Measurements from ENCODE around the gene RRP7A. TPM values are rescaled to one million over a fixed set of nuclear protein-coding genes. Genes with fewer than 3 reads are reported as not detected.
A peak's percentile ranks its signal among the peaks of the same experiment; 100 is the strongest.
"Not testable (repeated sequence)": the region's sequence is repeated elsewhere in the genome, so short reads cannot be mapped to it uniquely, and the experiment has no call there.

RRP7A gene
- total RNA-seq: 10 to 100 TPM; 55.9 to 66.9 TPM

DNA sequence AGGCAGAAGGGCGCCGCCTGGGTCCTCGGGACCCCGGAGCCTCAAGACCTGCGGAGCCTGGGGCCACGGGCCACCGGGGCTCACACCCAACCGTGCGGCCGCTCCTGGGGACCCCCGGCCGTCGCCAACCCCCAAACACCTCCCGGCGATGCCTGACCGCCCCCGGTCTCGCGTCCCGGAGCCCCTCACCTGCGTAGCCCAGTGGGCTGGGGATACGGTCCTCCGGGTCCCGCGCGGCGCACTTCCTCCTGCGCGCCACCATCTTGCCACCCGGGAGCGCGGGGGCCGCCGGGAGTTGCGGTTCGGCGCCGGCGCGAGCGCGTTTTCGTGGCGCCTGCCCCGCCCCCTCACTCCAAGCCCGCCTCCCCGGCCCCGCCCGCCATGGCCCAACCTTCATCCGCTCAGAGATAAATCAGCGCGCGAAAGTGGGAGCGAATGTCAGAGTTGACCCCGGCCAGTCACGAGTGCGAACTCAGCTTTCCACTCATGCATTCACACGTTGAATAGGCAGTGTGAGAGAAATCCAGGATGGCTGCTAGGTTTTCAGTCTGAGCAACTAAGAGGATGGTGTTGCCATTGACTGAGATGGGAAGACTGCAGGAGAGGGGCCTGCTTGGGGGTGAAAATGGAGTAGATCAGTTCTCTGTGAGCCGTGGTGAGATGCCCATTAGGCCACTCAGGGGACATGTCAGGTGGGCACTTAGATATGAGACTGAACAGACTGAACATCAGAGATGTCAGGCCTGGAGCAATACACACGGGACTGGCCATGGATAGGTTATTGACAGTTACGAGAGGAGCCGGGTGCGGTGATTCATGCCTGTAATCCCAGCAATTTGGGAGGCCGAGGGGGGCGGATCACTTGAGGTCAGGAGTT, at the start of gene RRP7A:
TSS of gene RRP7A (minus strand) at position 272 of the 877 bp plus-strand sequence. CDS start at position 262, 10 bp downstream.
- Mint-ChIP-seq H3K9me3 (no peaks in the 10 kb centered on the region), H3K36me3 (peaks cover 0 to 9% of the 10 kb centered on the region in 2 donors), H3K27ac (peak within 1 kb of the TSS; percentile 87 to 95)
- DNase-seq (ENCODE audit: low spot score in 2 of 2) (peak; percentile 82 to 86), ATAC-seq (peak; percentile 93 to 95)

DNA sequence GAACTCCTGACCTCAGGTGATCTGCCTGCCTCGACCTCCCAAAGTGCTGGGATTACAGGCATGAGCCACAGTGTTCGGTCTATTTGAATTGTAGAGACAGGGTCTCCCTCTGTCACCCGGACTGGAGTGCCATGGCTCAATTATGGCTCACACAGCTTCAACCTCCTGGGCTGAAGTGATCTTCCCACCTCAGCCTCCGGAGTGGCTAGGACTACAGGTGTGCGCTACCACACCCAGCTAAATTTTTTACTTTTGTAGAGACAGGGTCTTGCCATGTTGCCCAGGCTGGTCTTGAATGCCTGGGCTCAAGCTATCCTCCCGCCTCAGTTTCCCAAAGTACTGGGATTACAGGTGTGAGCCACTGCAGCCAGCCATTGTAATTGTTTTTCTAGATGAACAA, 48.4 kb upstream of the RRP7A start:
- not testable (repeated sequence) for H3K36me3 Mint-ChIP-seq; H3K9me3 Mint-ChIP-seq; ATAC-seq; DNase-seq (ENCODE audit: low spot score in 2 of 2); H3K27ac Mint-ChIP-seq

DNA sequence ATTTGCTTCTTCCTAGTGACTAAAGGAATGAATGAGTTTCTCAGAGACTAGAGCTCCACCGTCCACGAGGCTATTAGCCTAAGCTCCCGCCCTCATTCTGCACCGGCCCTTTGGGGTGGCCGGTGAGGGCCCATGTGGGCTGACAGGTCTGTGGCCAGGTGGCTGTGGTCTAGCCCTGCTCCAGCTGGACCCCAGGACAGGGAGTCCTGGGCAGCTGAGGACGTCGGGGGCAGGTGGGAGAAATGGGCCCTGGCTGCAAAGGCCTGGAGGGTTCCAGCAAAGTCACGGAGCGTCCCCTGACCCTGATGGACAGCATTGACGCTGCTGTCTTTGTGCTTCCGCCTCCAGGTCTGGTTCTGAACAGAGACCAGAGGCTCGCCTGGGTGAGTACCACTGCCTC, 46.4 kb upstream of the RRP7A start:
- no peaks in the 10 kb centered on the region for H3K9me3 Mint-ChIP-seq
- no peak for ATAC-seq
- H3K27ac Mint-ChIP-seq: peak overlapping the region in 1 of 2 donors; percentile 48

DNA sequence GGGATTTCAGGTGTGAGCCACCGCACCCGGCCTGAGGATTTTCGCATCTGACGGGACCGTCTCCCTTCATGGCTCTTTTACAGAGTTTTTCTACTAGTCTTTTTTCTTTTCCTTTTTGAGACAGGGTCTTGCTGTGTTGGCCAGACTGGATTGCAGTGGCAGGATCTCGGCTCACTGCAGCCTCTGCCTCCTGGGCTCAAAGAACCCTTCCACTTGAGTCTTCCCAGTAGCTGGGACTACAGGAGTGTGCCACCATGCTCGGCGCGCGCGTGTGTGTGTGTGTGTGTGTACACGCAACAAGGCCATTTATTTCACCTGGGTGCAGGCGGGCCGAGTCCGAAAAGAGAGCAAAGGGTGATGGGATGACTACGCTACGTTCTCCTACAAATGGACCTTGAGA, 45.1 kb upstream of the RRP7A start:
- no peak for ATAC-seq
- no peaks in the 10 kb centered on the region for H3K9me3 Mint-ChIP-seq
- H3K36me3 Mint-ChIP-seq: no peaks in the 10 kb centered on the region
- no peak for DNase-seq (ENCODE audit: low spot score in 2 of 2)
- H3K27ac Mint-ChIP-seq: no peak overlapping the region

More for the DNA sequence above, 46.4 kb upstream of the RRP7A start:
- DNase-seq (ENCODE audit: low spot score in 2 of 2): no peak
- H3K36me3 Mint-ChIP-seq: no peaks in the 10 kb centered on the region

GRCh38 chr22:42563943-42564342, 44.3 kb upstream of the RRP7A start:
- not testable (repeated sequence) for H3K27ac Mint-ChIP-seq; DNase-seq (ENCODE audit: low spot score in 2 of 2); H3K36me3 Mint-ChIP-seq; ATAC-seq; H3K9me3 Mint-ChIP-seq

GRCh38 chr22:42562684-42563083, 43.1 kb upstream of the RRP7A start:
- no peak overlapping the region for H3K27ac Mint-ChIP-seq
- no peaks in the 10 kb centered on the region for H3K9me3 Mint-ChIP-seq
- H3K36me3 Mint-ChIP-seq: no peaks in the 10 kb centered on the region
- ATAC-seq (no peak), DNase-seq (ENCODE audit: low spot score in 2 of 2) (no peak)

GRCh38 chr22:42562279-42562678, 42.7 kb upstream of the RRP7A start:
- ATAC-seq: no peak
- no peak for DNase-seq (ENCODE audit: low spot score in 2 of 2)
- Mint-ChIP-seq H3K9me3 (no peaks in the 10 kb centered on the region), H3K27ac (peak overlapping the region in 1 of 2 donors; percentile 88), H3K36me3 (no peaks in the 10 kb centered on the region)

GRCh38 chr22:42561856-42562255, 42.3 kb upstream of the RRP7A start:
- DNase-seq (ENCODE audit: low spot score in 2 of 2) (no peak), ATAC-seq (no peak)
- Mint-ChIP-seq H3K9me3 (no peaks in the 10 kb centered on the region), H3K36me3 (no peaks in the 10 kb centered on the region), H3K27ac (no peak overlapping the region)

GRCh38 chr22:42560781-42561180, 41.2 kb upstream of the RRP7A start:
- DNase-seq (ENCODE audit: low spot score in 2 of 2): peak in 1 of 2 donors; percentile 24
- Mint-ChIP-seq H3K27ac (peak overlapping the region; percentile 52 to 68), H3K36me3 (no peaks in the 10 kb centered on the region), H3K9me3 (no peaks in the 10 kb centered on the region)
- peak; percentile 46 to 58 for ATAC-seq

- peak overlapping the region; percentile 52 to 68 for H3K27ac Mint-ChIP-seq
- H3K36me3 Mint-ChIP-seq: no peaks in the 10 kb centered on the region
These were observed 40.8 kb upstream of the RRP7A start for GRCh38 chr22:42560381-42560780.

GRCh38 chr22:42553475-42554361, 34.1 kb upstream of the RRP7A start, which contains the start of gene SERHL2:
TSS of gene SERHL2 (plus strand) at chr22:42553956. CDS start at chr22:42554021, 65 bp downstream.
- Mint-ChIP-seq H3K27ac (peak within 1 kb of the TSS in 1 of 2 donors; percentile 95), H3K36me3 (no peaks in the 10 kb centered on the region), H3K9me3 (no peaks in the 10 kb centered on the region)
- ATAC-seq (peak; percentile 88 to 97), DNase-seq (ENCODE audit: low spot score in 2 of 2) (peak; percentile 68 to 89)

More at GRCh38 chr22:42560381-42560780, 40.8 kb upstream of the RRP7A start:
- no peaks in the 10 kb centered on the region for H3K9me3 Mint-ChIP-seq
- DNase-seq (ENCODE audit: low spot score in 2 of 2) (no peak), ATAC-seq (no peak)

GRCh38 chr22:42552294-42552647, 32.7 kb upstream of the RRP7A start:
- H3K36me3 Mint-ChIP-seq; ATAC-seq; H3K9me3 Mint-ChIP-seq; DNase-seq (ENCODE audit: low spot score in 2 of 2): not testable (repeated sequence)
- H3K27ac Mint-ChIP-seq: peak overlapping the region in 1 of 2 donors; percentile 11

GRCh38 chr22:42549331-42550060, 29.9 kb upstream of the RRP7A start:
- ATAC-seq (no peak), DNase-seq (ENCODE audit: low spot score in 2 of 2) (no peak)
- H3K27ac Mint-ChIP-seq: no peak overlapping the region
- H3K9me3 Mint-ChIP-seq: no peaks in the 10 kb centered on the region
- no peaks in the 10 kb centered on the region for H3K36me3 Mint-ChIP-seq

- DNase-seq (ENCODE audit: low spot score in 2 of 2): no peak
- Mint-ChIP-seq H3K27ac (no peak overlapping the region), H3K9me3 (no peaks in the 10 kb centered on the region), H3K36me3 (no peaks in the 10 kb centered on the region)
- ATAC-seq: no peak
These were observed 29.2 kb upstream of the RRP7A start for GRCh38 chr22:42548597-42549330.

GRCh38 chr22:42548126-42548525, 28.5 kb upstream of the RRP7A start:
- H3K36me3 Mint-ChIP-seq; ATAC-seq; H3K27ac Mint-ChIP-seq; H3K9me3 Mint-ChIP-seq; DNase-seq (ENCODE audit: low spot score in 2 of 2): not testable (repeated sequence)

DNA sequence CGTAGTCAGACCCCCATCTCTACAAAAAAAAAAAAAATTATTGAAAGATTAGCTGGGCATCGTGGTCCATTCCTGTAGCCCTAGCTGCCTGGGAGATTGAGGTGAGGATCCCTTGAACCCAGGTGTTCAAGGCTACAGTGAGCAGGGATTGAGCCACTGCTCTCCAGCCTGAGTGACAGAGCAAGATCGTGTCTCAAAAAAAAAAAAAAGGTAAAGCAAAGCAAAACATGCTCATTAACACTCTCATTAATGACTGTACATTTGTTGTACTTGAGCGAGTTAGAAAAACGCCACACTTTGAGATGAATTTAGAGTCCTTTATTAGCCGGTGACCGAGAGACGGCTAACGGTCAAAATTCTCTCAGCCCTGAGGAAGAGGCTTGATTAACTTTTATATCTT, 28.0 kb upstream of the RRP7A start:
- Mint-ChIP-seq H3K9me3 (no peaks in the 10 kb centered on the region), H3K36me3 (no peaks in the 10 kb centered on the region), H3K27ac (no peak overlapping the region)
- no peak for DNase-seq (ENCODE audit: low spot score in 2 of 2)
- no peak for ATAC-seq
